ENCODE measurements around the gene SLC35F3. TPM values are rescaled to one million over a fixed set of nuclear protein-coding genes. Genes with fewer than 3 reads are reported as not detected.
A peak's percentile ranks its signal among the peaks of the same experiment; 100 is the strongest.

The SLC35F3 gene
- polyA plus RNA-seq, 1 of the 3 experiments (the other 2 are of a cell fraction), result 0.87 TPM

DNA sequence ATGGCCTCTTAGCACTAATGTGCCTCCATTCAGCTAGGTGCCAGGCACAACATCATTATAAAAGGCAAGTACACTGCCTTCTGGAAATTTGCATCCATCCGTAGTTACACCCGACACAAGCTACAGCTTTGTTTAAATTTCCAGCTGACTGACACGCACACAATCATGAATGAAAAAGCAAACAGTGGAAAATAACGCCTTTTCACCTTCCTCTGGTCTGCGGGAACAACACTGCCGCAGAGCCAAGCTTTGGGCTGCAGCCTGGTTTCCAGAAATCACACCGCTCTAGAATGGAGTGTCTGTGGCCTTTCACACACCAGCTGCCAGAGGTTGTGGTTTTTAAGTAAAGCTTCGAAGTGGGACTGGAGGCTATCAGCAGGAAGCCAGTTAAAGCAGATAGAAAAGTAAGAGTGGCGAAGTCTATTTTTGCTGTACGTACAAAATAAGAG is 326.0 kb downstream of the SLC35F3 start:
- Histone ChIP-seq H3K9ac (no peak overlapping the region), H3K9me3 (no peaks in the 10 kb centered on the region), H3K36me3 (replicated peaks in 1 of 2; ENCODE audit: control insufficient read depth in 1 of 2, insufficient read depth in 2 of 2, low read length in 1 of 2) (no peaks in the 10 kb centered on the region), H4K20me1 (ENCODE audit: insufficient read depth) (no peaks in the 10 kb centered on the region), H3K4me1 (ENCODE audit: control insufficient read depth in 1 of 2, insufficient read depth in 2 of 2, low read depth in 1 of 2, low read length in 1 of 2) (peaks cover 0 to 17% of the 10 kb centered on the region in 2 experiments; a peak in 3 of 4 replicates), H3K4me3 (ENCODE audit: low read depth in 2 of 2, low read length in 1 of 2) (no peak overlapping the region), H3K27ac (ENCODE audit: low read depth in 2 of 2, low read length in 1 of 2) (no peak overlapping the region), H3K79me2 (ENCODE audit: insufficient read depth) (no peaks in the 10 kb centered on the region), H3F3A (replicated peaks; ENCODE audit: insufficient read depth) (no peaks in the 10 kb centered on the region), H3K27me3 (ENCODE audit: insufficient read depth) (no peaks in the 10 kb centered on the region), H3K4me2 (no peak overlapping the region), H3K9me2 (no peaks in the 10 kb centered on the region), H2AFZ (ENCODE audit: low read depth) (no peak overlapping the region)
- DNase-seq, result no peak
- CTCF ChIA-PET, result interaction anchor here (1.2 to 3.3 kb wide), 3 partner anchors 17 to 96 kb away, joined by 3 to 17 read pairs (median 5); no protein-coding TSS in a partner anchor
- TF ChIP-seq MXI1 (IDR thresholded peaks at IDR 0.05; ENCODE audit: low read depth, low read length) (no peak), ELF1 (IDR thresholded peaks at IDR 0.05) (no peak), EP300 (IDR thresholded peaks at IDR 0.05; ENCODE audit: borderline replicate concordance in 1 of 2, low read depth in 1 of 2, low read length in 1 of 2) (no peak), JUND (IDR thresholded peaks at IDR 0.05) (no peak), NRF1 (IDR thresholded peaks at IDR 0.05; ENCODE audit: low read depth, low read length) (no peak), GATA2 (CRISPR knock-in tag; IDR thresholded peaks at IDR 0.05) (no peak), SIN3A (IDR thresholded peaks at IDR 0.05; ENCODE audit: borderline replicate concordance, low read depth, low read length) (no peak), RXRA (IDR thresholded peaks at IDR 0.05; ENCODE audit: borderline replicate concordance, low read depth) (no peak), POLR2AphosphoS5 (IDR thresholded peaks at IDR 0.05; ENCODE audit: low read depth, low read length) (no peak)
- TF ChIP-seq, protein P1, sequence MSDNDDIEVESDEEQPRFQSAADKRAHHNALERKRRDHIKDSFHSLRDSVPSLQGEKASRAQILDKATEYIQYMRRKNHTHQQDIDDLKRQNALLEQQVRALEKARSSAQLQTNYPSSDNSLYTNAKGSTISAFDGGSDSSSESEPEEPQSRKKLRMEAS (IDR thresholded peaks at IDR 0.05; ENCODE audit: low read depth), result no peak
- TF ChIP-seq, protein P2, sequence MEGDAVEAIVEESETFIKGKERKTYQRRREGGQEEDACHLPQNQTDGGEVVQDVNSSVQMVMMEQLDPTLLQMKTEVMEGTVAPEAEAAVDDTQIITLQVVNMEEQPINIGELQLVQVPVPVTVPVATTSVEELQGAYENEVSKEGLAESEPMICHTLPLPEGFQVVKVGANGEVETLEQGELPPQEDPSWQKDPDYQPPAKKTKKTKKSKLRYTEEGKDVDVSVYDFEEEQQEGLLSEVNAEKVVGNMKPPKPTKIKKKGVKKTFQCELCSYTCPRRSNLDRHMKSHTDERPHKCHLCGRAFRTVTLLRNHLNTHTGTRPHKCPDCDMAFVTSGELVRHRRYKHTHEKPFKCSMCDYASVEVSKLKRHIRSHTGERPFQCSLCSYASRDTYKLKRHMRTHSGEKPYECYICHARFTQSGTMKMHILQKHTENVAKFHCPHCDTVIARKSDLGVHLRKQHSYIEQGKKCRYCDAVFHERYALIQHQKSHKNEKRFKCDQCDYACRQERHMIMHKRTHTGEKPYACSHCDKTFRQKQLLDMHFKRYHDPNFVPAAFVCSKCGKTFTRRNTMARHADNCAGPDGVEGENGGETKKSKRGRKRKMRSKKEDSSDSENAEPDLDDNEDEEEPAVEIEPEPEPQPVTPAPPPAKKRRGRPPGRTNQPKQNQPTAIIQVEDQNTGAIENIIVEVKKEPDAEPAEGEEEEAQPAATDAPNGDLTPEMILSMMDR (IDR thresholded peaks at IDR 0.05), result no peak
- TF ChIP-seq, protein P3, sequence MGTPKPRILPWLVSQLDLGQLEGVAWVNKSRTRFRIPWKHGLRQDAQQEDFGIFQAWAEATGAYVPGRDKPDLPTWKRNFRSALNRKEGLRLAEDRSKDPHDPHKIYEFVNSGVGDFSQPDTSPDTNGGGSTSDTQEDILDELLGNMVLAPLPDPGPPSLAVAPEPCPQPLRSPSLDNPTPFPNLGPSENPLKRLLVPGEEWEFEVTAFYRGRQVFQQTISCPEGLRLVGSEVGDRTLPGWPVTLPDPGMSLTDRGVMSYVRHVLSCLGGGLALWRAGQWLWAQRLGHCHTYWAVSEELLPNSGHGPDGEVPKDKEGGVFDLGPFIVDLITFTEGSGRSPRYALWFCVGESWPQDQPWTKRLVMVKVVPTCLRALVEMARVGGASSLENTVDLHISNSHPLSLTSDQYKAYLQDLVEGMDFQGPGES (IDR thresholded peaks at IDR 0.05; ENCODE audit: low read depth, low read length), result no peak
- WGBS (ENCODE audit: low lambda C conversion rate), result 77% methylated on average over 10 of the region's 10 CpGs
- POLR2A ChIA-PET, result no interaction called here

DNA sequence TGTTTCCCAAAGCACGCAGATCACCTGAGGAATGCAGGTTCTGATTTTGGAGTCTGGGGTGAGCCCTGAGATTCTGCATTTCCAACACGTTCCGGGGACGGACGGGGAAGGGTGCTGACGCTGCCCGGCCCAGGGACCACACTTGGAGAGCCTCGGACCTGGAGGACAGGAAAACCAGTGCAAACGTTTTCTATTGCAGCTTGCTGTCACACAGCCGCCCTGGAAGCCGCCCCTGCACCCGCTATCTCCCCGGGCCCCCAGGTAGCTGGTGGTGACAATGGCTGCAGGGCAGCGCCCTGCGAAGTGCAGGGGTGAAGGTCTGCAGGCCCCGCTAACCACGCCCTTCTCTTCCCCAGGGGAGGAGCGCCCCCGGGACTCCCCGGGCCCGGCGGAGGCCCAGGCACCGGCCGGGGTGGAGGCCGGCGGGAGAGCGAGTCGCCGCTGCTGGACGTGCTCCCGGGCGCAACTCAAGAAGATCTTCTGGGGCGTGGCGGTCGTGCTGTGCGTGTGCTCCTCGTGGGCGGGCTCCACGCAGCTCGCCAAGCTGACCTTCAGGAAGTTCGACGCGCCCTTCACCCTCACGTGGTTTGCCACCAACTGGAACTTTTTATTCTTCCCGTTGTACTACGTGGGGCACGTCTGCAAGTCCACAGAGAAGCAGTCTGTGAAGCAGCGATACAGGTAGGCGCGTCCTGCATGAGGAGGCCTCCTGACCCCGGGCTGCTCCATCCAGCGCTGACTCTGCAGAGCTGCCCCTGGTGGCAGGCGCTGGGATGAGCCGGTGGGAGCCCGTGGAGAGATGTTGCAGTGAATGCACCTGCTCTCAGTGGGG is 326.8 kb downstream of the SLC35F3 start:
- CTCF ChIA-PET, result interaction anchor here (0.6 to 3.3 kb wide), 3 partner anchors 18 to 79 kb away, joined by 3 to 17 read pairs (median 5); no protein-coding TSS in a partner anchor
- 86% methylated on average over 30 of the region's 55 CpGs for WGBS (ENCODE audit: low lambda C conversion rate)
- TF ChIP-seq EP300 (IDR thresholded peaks at IDR 0.05; ENCODE audit: borderline replicate concordance in 1 of 2, low read depth in 1 of 2, low read length in 1 of 2) (no peak), FOSL2 (IDR thresholded peaks at IDR 0.05; ENCODE audit: borderline replicate concordance, low read depth) (no peak), TEAD4 (IDR thresholded peaks at IDR 0.05; ENCODE audit: borderline replicate concordance, insufficient read depth) (no peak), CHD2 (IDR thresholded peaks at IDR 0.05; ENCODE audit: low read length, partially characterized antibody) (no peak)
- TF ChIP-seq, protein P2 (IDR thresholded peaks at IDR 0.05), result peak; percentile 13; the same call in 1 of the 2 replicates

More for the DNA sequence above, 326.8 kb downstream of the SLC35F3 start:
- H3K36me3 ChIP-seq (replicated peaks in 1 of 2; ENCODE audit: control insufficient read depth in 1 of 2, insufficient read depth in 2 of 2, low read length in 1 of 2), result no peaks in the 10 kb centered on the region
- H4K20me1 ChIP-seq (ENCODE audit: insufficient read depth), result no peaks in the 10 kb centered on the region
- H3K4me1 ChIP-seq (ENCODE audit: control insufficient read depth in 1 of 2, insufficient read depth in 2 of 2, low read depth in 1 of 2, low read length in 1 of 2), result peaks cover 0 to 24% of the 10 kb centered on the region in 2 experiments; a peak in 3 of 4 replicates
- H3K4me2 ChIP-seq, result no peak overlapping the region
- H3K79me2 ChIP-seq (ENCODE audit: insufficient read depth), result no peaks in the 10 kb centered on the region
- no peaks in the 10 kb centered on the region for H3K9me3 ChIP-seq
- H3K9me2 ChIP-seq, result no peaks in the 10 kb centered on the region
- POLR2A ChIA-PET, result interaction anchor here (0.6 kb wide), 1 partner anchor 43 kb away, joined by 4 read pairs; no protein-coding TSS in a partner anchor
- H3K27ac ChIP-seq (ENCODE audit: low read depth in 2 of 2, low read length in 1 of 2), result no peak overlapping the region
- DNase-seq, result no peak
- H2AFZ ChIP-seq (ENCODE audit: low read depth), result no peak overlapping the region
- H3K27me3 ChIP-seq (ENCODE audit: insufficient read depth), result no peaks in the 10 kb centered on the region
- no peaks in the 10 kb centered on the region for H3F3A ChIP-seq (replicated peaks; ENCODE audit: insufficient read depth)
- H3K4me3 ChIP-seq (ENCODE audit: low read depth in 2 of 2, low read length in 1 of 2), result no peak overlapping the region
- no peak overlapping the region for H3K9ac ChIP-seq

All from SK-N-SH (cell line).